Liver (tissue), 3 donors: ENCODE data around the gene CCDC138.

Source experiments
- ATF3 ChIP-seq: IDR thresholded peaks from 2 replicates; pipeline ENCODE4 v1.6.1; 2016; ENCODE audit warnings: antibody characterized with exemption
- GABPA ChIP-seq, 2 donors: IDR thresholded peaks in 1 of 2; conservative IDR thresholded peaks in 1 of 2; 2 replicates each; pipeline ENCODE4 v1.6.1; 2016; ENCODE audit warnings: antibody characterized with exemption in 2 of 2, mild to moderate bottlenecking in 1 of 2, moderate library complexity in 1 of 2
- HNF4G ChIP-seq: IDR thresholded peaks from 2 replicates; pipeline ENCODE4 v1.6.1; 2016; ENCODE audit warnings: antibody characterized with exemption
- JUND ChIP-seq, 2 donors: IDR thresholded peaks; 2 replicates each; pipeline ENCODE4 v1.6.1; 2016; ENCODE audit warnings: antibody characterized with exemption in 2 of 2
- NR2F2 ChIP-seq: IDR thresholded peaks from 2 replicates; pipeline ENCODE4 v1.6.1; 2016; ENCODE audit warnings: antibody characterized with exemption
- RAD21 ChIP-seq, 2 donors: IDR thresholded peaks; 2 replicates each; pipeline ENCODE4 v1.6.1; 2016; ENCODE audit warnings: antibody characterized with exemption in 2 of 2, mild to moderate bottlenecking in 2 of 2
- REST ChIP-seq: IDR thresholded peaks from 2 replicates; pipeline ENCODE4 v1.6.1; 2016; ENCODE audit warnings: antibody characterized with exemption, mild to moderate bottlenecking
- RXRA ChIP-seq, 2 donors: IDR thresholded peaks; 2 replicates each; pipeline ENCODE4 v1.6.1; 2017 to 2018; ENCODE audit warnings: antibody characterized with exemption in 2 of 2, mild to moderate bottlenecking in 1 of 2
- SP1 ChIP-seq: IDR thresholded peaks from 2 replicates; pipeline ENCODE4 v1.6.1; 2018; ENCODE audit warnings: antibody characterized with exemption, mild to moderate bottlenecking
- TAF1 ChIP-seq: conservative IDR thresholded peaks from 2 replicates; pipeline ENCODE4 v1.6.1; 2016; ENCODE audit warnings: antibody characterized with exemption, mild to moderate bottlenecking
- YY1 ChIP-seq: IDR thresholded peaks from 2 replicates; pipeline ENCODE4 v1.6.1; 2016; ENCODE audit warnings: antibody characterized with exemption, mild to moderate bottlenecking
- TF ChIP-seq, protein P1 (sequence below): IDR thresholded peaks from 2 replicates; pipeline ENCODE4 v1.6.1; 2016; ENCODE audit warnings: antibody characterized with exemption
- TF ChIP-seq, protein P2 (sequence below): fragments of 150-350 bp; IDR thresholded peaks from 2 replicates; pipeline ENCODE4 v1.5.1; 2017; ENCODE audit warnings: improper control_type of control experiment, low read depth, low read length; ENCODE audit not compliant: missing input control
- TF ChIP-seq, protein P3 (sequence below): IDR thresholded peaks from 2 replicates; pipeline ENCODE4 v1.6.1; 2016; ENCODE audit warnings: antibody characterized with exemption
- donor health status: healthy.
- donor health status: healthy.

DNA sequence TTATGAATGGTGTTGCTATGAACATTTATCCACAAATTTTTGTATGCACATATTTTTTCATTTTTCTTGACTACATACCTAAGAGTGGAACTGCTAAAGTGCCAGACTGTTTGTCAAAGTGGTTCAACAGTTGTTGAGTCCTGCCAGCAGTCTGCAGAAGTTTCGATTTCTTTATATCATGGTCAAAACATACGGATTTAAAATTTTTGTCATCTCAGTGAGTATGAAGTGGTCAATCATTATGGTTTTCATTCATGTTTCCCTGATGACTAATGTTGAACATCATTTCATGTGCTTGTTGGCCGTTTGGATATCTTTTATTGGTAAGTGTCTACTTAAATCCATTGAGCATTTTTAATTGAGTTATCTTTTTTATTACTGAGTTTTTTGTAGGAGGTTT, 39.2 kb downstream of the CCDC138 start:
- TF ChIP-seq TAF1 (no peak), ATF3 (no peak), RAD21 (IDR thresholded peaks at IDR 0.05) (no peak), REST (no peak), SP1 (no peak), YY1 (no peak), GABPA (IDR thresholded peaks at IDR 0.05 in 1 of 2, conservative IDR thresholded peaks at IDR 0.05 in 1 of 2) (no peak), RXRA (IDR thresholded peaks at IDR 0.05) (no peak), NR2F2 (no peak), HNF4G (no peak), JUND (IDR thresholded peaks at IDR 0.05) (no peak)
- TF ChIP-seq, protein P1, sequence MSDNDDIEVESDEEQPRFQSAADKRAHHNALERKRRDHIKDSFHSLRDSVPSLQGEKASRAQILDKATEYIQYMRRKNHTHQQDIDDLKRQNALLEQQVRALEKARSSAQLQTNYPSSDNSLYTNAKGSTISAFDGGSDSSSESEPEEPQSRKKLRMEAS: no peak
- TF ChIP-seq, protein P2, sequence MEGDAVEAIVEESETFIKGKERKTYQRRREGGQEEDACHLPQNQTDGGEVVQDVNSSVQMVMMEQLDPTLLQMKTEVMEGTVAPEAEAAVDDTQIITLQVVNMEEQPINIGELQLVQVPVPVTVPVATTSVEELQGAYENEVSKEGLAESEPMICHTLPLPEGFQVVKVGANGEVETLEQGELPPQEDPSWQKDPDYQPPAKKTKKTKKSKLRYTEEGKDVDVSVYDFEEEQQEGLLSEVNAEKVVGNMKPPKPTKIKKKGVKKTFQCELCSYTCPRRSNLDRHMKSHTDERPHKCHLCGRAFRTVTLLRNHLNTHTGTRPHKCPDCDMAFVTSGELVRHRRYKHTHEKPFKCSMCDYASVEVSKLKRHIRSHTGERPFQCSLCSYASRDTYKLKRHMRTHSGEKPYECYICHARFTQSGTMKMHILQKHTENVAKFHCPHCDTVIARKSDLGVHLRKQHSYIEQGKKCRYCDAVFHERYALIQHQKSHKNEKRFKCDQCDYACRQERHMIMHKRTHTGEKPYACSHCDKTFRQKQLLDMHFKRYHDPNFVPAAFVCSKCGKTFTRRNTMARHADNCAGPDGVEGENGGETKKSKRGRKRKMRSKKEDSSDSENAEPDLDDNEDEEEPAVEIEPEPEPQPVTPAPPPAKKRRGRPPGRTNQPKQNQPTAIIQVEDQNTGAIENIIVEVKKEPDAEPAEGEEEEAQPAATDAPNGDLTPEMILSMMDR: no peak
- TF ChIP-seq, protein P3, sequence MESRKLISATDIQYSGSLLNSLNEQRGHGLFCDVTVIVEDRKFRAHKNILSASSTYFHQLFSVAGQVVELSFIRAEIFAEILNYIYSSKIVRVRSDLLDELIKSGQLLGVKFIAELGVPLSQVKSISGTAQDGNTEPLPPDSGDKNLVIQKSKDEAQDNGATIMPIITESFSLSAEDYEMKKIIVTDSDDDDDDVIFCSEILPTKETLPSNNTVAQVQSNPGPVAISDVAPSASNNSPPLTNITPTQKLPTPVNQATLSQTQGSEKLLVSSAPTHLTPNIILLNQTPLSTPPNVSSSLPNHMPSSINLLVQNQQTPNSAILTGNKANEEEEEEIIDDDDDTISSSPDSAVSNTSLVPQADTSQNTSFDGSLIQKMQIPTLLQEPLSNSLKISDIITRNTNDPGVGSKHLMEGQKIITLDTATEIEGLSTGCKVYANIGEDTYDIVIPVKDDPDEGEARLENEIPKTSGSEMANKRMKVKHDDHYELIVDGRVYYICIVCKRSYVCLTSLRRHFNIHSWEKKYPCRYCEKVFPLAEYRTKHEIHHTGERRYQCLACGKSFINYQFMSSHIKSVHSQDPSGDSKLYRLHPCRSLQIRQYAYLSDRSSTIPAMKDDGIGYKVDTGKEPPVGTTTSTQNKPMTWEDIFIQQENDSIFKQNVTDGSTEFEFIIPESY: no peak
